GM12878 (cell line): ENCODE measurements around the gene MYMK. TPM values are rescaled to one million over a fixed set of nuclear protein-coding genes. Genes with fewer than 3 reads are reported as not detected.

Source experiments
- ATAC-seq: fragments of 200-7000 bp; cut with Tn5 transposase; 3 replicates; pipeline ENCODE4 v1.9.1; 2020; ENCODE audit warnings: mild to moderate bottlenecking, moderate library complexity
- BruUV-seq: library from RNA; stranded (reverse); fragments of 400-500 nt; replicated peaks from 2 replicates; lab custom pipeline; 2021; lab: Mats Ljungman, UMichigan
- CTCF ChIA-PET: fragments of 300-600 bp; sonication (Branson Sonifier 250); formaldehyde crosslinking; extraction: SDS; loops from one replicate; lab custom pipeline; 2021; ENCODE audit warnings: inconsistent platforms; lab: Yijun Ruan, JAX
- POLR2A ChIA-PET: fragments of 350-600 bp; formaldehyde crosslinking; extraction: SDS; loops from one replicate; lab custom pipeline; 2021; ENCODE audit warnings: inconsistent platforms; lab: Charles Lee
- RAD21 ChIA-PET: fragments of 300-600 bp; sonication (Branson Sonifier 250); formaldehyde crosslinking; loops from one replicate; lab custom pipeline; 2023; ENCODE audit warnings: antibody characterized with exemption; ENCODE audit not compliant: unreplicated experiment; lab: Charles Lee
- SMC1A ChIA-PET: fragments of 300-600 bp; sonication (Branson Sonifier 250); formaldehyde crosslinking; loops from one replicate; lab custom pipeline; 2023; ENCODE audit not compliant: unreplicated experiment, uncharacterized antibody; lab: Charles Lee
- DNase-seq: peaks from one replicate; pipeline ENCODE4 v3.0.0-alpha.2; 2011; ENCODE audit warnings: low read depth, low spot score
- FAIRE-seq: peaks from 3 replicates; lab custom pipeline; 2011; peaks lifted over from hg19 to GRCh38; lab: Jason Lieb, UNC
- H2AFZ ChIP-seq: 2 replicates; pipeline ENCODE4 v1.6.0; 2011; ENCODE audit warnings: low read depth, low read length, control low read depth; ENCODE audit not compliant: control insufficient read depth
- H3K27ac ChIP-seq: 2 replicates; pipeline ENCODE4 v1.5.1; 2011; ENCODE audit warnings: control low read depth; ENCODE audit not compliant: control insufficient read depth, insufficient read depth
- H3K27me3 ChIP-seq, 2 experiments: replicated peaks in 1 of 2; 2 replicates each; pipeline versions ENCODE4 v1.6.0 to v1.6.1; 2011; ENCODE audit warnings: low read length in 1 of 2; ENCODE audit not compliant: control insufficient read depth in 2 of 2, insufficient read depth in 2 of 2
- H3K36me3 ChIP-seq, 2 experiments: 2 replicates each; pipeline ENCODE4 v1.5.1; 2011; ENCODE audit warnings: low read length in 1 of 2; ENCODE audit not compliant: control insufficient read depth in 2 of 2, insufficient read depth in 2 of 2
- H3K4me1 ChIP-seq: 2 replicates; pipeline ENCODE4 v1.6.1; 2011; ENCODE audit warnings: mild to moderate bottlenecking, low read length, moderate library complexity, mixed read lengths; ENCODE audit not compliant: control insufficient read depth, insufficient read depth
- H3K4me2 ChIP-seq: 2 replicates; pipeline ENCODE4 v1.6.0; 2011; ENCODE audit warnings: control low read depth; ENCODE audit not compliant: control insufficient read depth, insufficient read depth
- H3K4me3 ChIP-seq: fragments of 200-600 bp; sonication (generic); 2 replicates; pipeline ENCODE4 v1.5.1; 2016
- H3K79me2 ChIP-seq: 2 replicates; pipeline ENCODE4 v1.6.0; 2011; ENCODE audit warnings: low read length; ENCODE audit not compliant: control insufficient read depth, insufficient read depth
- H3K9ac ChIP-seq: 2 replicates; pipeline ENCODE4 v1.8.0; 2011; ENCODE audit warnings: low read length, control low read depth, mixed read lengths; ENCODE audit not compliant: control insufficient read depth, insufficient read depth
- H3K9me3 ChIP-seq: replicated peaks from 3 replicates; pipeline ENCODE4 v1.5.1; 2011; ENCODE audit warnings: mild to moderate bottlenecking, low read length; ENCODE audit not compliant: control insufficient read depth, insufficient read depth
- H4K20me1 ChIP-seq: 2 replicates; pipeline ENCODE4 v1.6.0; 2011; ENCODE audit not compliant: control insufficient read depth, insufficient read depth
- BMI1 ChIP-seq: fragments of 450-650 bp; IDR thresholded peaks from 2 replicates; pipeline ENCODE4 v1.6.1; 2016; ENCODE audit warnings: mild to moderate bottlenecking, moderate library complexity, borderline replicate concordance
- WGBS: methylation state at CpG from one replicate; pipeline ENCODE4 v1.1.6; 2016; ENCODE audit warnings: low lambda C conversion rate; ENCODE audit not compliant: insufficient replicate concordance, insufficient coverage; ENCODE audit errors: missing lambda C conversion rate; 5-methylcytosine and 5-hydroxymethylcytosine counted together
- in situ Hi-C: fragments of 300-500 bp; cut with MboI; formaldehyde crosslinking; loops from 9 replicates; pipeline ENCODE4 v1.14.3; 2018; ENCODE audit warnings: mixed read lengths
- intact Hi-C: fragments of 100-400 bp; cut with micrococcal nuclease; formaldehyde crosslinking; loops from one replicate; pipeline ENCODE4 v1.14.2; 2022; ENCODE audit not compliant: unreplicated experiment
- polyA plus RNA-seq, 11 experiments: library from polyadenylated mRNA; depleted of rRNA in 4 of 11; unstranded in 6 of 11; stranded (reverse) in 5 of 11; fragments of >200 nt; fragmentation: Nextera tagmentation in 4 of 11; fragmentation: Illumina TruSeq in 1 of 11; extraction: Ambion mirVana in 4 of 11; extraction: Trizol in 1 of 11; gene quantifications; 1 replicate in 1 of 11; 2 replicates in 10 of 11; pipeline versions ENCODE4 v1.2.1 to v1.2.3, GENCODE V29; 2011 to 2016; ENCODE audit warnings: inconsistent platforms in 2 of 11, missing spikeins in 2 of 11, low read depth in 1 of 11
- total RNA-seq, 4 experiments: library from RNA; depleted of rRNA in 3 of 4; stranded (reverse); fragments of >200 nt in 3 of 4; fragmentation: Illumina TruSeq in 1 of 4; extraction: Trizol in 1 of 4; gene quantifications; 2 replicates each; pipeline versions ENCODE4 v1.2.1 to v1.2.3, GENCODE V29; 2013 to 2021
- TF ChIP-seq, protein P1 (sequence below): IDR thresholded peaks from 2 replicates; pipeline ENCODE4 v1.6.1; 2011; ENCODE audit warnings: low read depth, low read length, improper control_type of control experiment, borderline replicate concordance
- TF ChIP-seq, protein P2 (sequence below): fragments of 450-650 bp; formaldehyde crosslinking; IDR thresholded peaks from 2 replicates; pipeline ENCODE4 v1.4.0; 2020; ENCODE audit warnings: mild to moderate bottlenecking, moderate library complexity

The MYMK gene
- total and polyA plus RNA-seq, 10 of the 15 experiments (the other 5 are each of a cell fraction or from before 2014, with no cell fraction given) = not detected

DNA sequence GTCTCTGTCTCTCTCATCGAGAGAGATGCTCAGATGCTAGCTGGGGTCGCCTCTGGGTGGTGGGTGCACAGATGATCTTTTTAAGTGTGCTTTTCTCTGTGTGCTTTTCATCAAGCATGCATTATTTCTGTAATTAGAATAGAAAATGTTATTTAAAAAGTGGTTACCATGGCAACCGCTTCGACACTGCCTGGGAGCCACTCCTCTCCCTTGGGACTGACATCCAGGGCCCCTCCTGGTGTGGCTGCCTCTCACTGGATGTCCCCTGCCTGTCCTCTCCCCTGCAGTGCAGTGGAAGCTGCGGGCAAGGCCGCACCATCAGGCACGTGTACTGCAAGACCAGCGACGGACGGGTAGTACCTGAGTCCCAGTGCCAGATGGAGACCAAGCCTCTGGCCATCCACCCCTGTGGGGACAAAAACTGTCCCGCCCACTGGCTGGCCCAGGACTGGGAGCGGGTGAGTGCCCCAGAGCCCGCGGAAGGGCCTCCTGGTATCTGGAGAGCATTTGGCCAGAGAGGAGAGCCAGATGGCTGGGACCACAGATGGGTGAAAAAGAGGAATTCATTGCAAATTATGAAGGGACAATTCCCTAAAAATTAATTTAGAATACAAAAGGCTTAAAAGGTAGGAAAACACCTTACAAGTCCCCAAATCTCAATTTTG is 44.5 kb upstream of the MYMK start:
- TF ChIP-seq, protein P1, sequence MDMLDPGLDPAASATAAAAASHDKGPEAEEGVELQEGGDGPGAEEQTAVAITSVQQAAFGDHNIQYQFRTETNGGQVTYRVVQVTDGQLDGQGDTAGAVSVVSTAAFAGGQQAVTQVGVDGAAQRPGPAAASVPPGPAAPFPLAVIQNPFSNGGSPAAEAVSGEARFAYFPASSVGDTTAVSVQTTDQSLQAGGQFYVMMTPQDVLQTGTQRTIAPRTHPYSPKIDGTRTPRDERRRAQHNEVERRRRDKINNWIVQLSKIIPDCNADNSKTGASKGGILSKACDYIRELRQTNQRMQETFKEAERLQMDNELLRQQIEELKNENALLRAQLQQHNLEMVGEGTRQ = no peak
- peak; percentile 69; the same call in 1 of the 2 replicates for TF ChIP-seq BMI1
- TF ChIP-seq, protein P2, sequence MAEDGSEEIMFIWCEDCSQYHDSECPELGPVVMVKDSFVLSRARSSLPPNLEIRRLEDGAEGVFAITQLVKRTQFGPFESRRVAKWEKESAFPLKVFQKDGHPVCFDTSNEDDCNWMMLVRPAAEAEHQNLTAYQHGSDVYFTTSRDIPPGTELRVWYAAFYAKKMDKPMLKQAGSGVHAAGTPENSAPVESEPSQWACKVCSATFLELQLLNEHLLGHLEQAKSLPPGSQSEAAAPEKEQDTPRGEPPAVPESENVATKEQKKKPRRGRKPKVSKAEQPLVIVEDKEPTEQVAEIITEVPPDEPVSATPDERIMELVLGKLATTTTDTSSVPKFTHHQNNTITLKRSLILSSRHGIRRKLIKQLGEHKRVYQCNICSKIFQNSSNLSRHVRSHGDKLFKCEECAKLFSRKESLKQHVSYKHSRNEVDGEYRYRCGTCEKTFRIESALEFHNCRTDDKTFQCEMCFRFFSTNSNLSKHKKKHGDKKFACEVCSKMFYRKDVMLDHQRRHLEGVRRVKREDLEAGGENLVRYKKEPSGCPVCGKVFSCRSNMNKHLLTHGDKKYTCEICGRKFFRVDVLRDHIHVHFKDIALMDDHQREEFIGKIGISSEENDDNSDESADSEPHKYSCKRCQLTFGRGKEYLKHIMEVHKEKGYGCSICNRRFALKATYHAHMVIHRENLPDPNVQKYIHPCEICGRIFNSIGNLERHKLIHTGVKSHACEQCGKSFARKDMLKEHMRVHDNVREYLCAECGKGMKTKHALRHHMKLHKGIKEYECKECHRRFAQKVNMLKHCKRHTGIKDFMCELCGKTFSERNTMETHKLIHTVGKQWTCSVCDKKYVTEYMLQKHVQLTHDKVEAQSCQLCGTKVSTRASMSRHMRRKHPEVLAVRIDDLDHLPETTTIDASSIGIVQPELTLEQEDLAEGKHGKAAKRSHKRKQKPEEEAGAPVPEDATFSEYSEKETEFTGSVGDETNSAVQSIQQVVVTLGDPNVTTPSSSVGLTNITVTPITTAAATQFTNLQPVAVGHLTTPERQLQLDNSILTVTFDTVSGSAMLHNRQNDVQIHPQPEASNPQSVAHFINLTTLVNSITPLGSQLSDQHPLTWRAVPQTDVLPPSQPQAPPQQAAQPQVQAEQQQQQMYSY = no peak
- no peak for ATAC-seq

More for the DNA sequence above, 44.5 kb upstream of the MYMK start:
- RAD21 ChIA-PET = no interaction called here
- Histone ChIP-seq H2AFZ (no peak overlapping the region), H3K79me2 (no peaks in the 10 kb centered on the region), H3K27me3 (no peaks in the 10 kb centered on the region; a peak in 1 of 4 replicates), H3K9ac (no peak overlapping the region), H3K4me3 (no peak overlapping the region), H3K4me1 (no peaks in the 10 kb centered on the region), H3K9me3 (no peaks in the 10 kb centered on the region), H3K27ac (no peak overlapping the region), H4K20me1 (no peaks in the 10 kb centered on the region), H3K4me2 (no peak overlapping the region), H3K36me3 (no peaks in the 10 kb centered on the region)
- POLR2A ChIA-PET = no interaction called here
- 57% methylated on average over 14 of the region's 14 CpGs for WGBS
- BruUV-seq = no TSS peak
- FAIRE-seq = no peak
- in situ Hi-C loops (no loop called here), intact Hi-C loops (no loop called here)
- CTCF ChIA-PET = no interaction called here
- SMC1A ChIA-PET = no interaction called here
- no peak for DNase-seq
